SJSA1 (cell line): ENCODE measurements around the gene POU2AF1. TPM values are rescaled to one million over a fixed set of nuclear protein-coding genes. Genes with fewer than 3 reads are reported as not detected.

Source experiments
- DNase-seq, 2 experiments: peaks; one replicate each; pipeline ENCODE4 v3.0.0-alpha.2; 2015 to 2020; ENCODE audit warnings: low spot score in 2 of 2, low read depth in 1 of 2
- H3K27ac ChIP-seq: fragments of 250-450 bp; sonication (Bioruptor Pico); 2 replicates; pipeline ENCODE4 v1.5.1; 2020; ENCODE audit warnings: mild to moderate bottlenecking, moderate library complexity
- H3K27me3 ChIP-seq: fragments of 250-450 bp; sonication (Bioruptor Pico); replicated peaks from 2 replicates; pipeline ENCODE4 v1.5.1; 2020; ENCODE audit warnings: mild to moderate bottlenecking, moderate library complexity
- H3K36me3 ChIP-seq: fragments of 250-450 bp; sonication (Bioruptor Pico); 2 replicates; pipeline ENCODE4 v1.5.1; 2020; ENCODE audit warnings: mild to moderate bottlenecking
- H3K4me1 ChIP-seq: fragments of 250-450 bp; sonication (Bioruptor Pico); replicated peaks from 2 replicates; pipeline ENCODE4 v1.6.1; 2021; ENCODE audit warnings: mild to moderate bottlenecking
- H3K4me3 ChIP-seq: fragments of 250-450 bp; sonication (Bioruptor Pico); 2 replicates; pipeline ENCODE4 v1.5.1; 2020; ENCODE audit warnings: mild to moderate bottlenecking
- H3K9me3 ChIP-seq: fragments of 250-450 bp; sonication (Bioruptor Pico); replicated peaks from 2 replicates; pipeline ENCODE4 v1.5.1; 2020; ENCODE audit warnings: mild to moderate bottlenecking
- total RNA-seq: library from RNA; depleted of rRNA; stranded (reverse); fragments of >200 nt; shearing (Covaris generic); gene quantifications from 2 replicates; pipeline ENCODE4 v1.2.3, GENCODE V29; 2014; rRNA removed

Gene POU2AF1, protein sequence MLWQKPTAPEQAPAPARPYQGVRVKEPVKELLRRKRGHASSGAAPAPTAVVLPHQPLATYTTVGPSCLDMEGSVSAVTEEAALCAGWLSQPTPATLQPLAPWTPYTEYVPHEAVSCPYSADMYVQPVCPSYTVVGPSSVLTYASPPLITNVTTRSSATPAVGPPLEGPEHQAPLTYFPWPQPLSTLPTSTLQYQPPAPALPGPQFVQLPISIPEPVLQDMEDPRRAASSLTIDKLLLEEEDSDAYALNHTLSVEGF
- total RNA-seq, result not detected in 2 replicates

DNA sequence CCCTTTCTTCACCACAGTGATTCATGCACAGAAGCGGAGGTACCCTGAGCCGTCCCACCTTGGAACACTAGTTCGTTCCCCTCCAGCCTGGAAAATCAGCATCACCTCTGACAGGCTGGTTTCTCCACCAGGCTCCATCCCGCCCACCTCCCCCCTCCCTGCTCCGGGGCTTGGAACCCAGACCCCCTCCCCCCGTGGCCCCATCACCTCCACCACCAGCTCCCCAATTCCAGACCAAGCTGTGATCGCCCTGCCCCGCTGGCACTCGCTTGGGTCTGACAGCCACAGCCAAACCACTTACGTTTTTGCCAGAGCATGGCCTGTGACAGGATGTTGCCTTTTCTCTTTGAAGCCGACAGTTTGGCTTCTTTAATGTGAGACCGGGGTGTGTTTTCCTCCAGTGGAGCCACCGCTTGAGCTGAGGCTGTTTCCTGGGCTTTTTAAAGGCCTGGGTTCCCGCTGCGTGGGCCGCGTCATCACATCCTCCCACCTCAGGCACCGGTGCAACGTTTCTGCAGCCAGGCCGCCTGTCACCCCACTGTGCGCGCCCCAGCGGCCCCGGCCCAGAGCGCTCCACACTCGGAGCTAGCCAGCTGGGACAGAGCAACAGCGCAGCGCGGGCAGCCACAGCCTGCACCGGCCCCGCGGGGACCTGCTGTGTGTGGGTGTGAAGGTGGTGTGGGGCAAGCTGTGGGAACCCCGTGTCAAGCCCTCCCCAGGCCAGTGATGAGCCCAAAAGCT is at the start of gene POU2AF1:
Gene POU2AF1, minus strand, starts transcription at position 415 of the 741 bp plus-strand sequence. Its CDS starts 98 bp downstream, at position 317.
- DNase-seq, result no peak

DNA sequence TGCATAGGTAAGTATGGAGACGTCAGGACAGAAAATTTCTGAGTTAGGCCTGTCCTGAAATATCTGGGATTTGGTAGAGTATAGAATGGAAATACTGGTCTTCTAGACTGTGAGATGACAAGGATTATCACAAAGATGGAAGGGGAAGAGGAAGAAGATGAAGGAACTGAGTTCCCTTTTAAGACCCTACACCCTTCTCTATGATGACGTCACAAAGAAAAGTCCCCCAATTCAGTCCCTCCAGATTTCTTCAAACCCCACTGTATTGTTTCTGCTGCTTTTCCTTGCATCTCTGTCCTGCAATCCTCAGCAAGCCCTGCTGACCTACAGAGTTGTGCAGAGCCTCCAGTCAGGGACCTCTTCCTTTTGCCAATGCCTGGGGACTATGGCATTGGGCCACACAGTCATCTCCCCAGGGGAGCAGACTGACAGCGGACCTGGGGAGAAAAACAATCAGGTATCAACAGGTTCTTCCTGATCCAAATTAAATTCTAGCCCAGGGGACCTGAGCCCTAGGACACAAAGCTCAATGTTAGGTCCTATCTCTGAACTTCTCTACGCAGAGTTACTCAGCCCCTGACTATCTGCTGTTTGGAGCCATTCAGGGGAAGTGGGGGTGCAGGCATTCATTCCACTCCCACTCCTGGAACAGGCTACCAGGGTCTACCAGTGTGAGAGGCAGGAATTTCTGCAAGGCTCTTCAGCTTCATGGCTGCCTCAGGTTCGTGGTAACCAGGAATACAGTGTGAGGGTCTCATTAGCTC is 49.2 kb upstream of the POU2AF1 start:
- H3K27me3 ChIP-seq, result no peaks in the 10 kb centered on the region

More for the DNA sequence above, at the start of gene POU2AF1:
- Histone ChIP-seq H3K27ac (no peak within 1 kb of the TSS), H3K4me3 (no peak within 1 kb of the TSS), H3K27me3 (no peaks in the 10 kb centered on the region), H3K36me3 (no peaks in the 10 kb centered on the region), H3K4me1 (no peaks in the 10 kb centered on the region), H3K9me3 (no peaks in the 10 kb centered on the region)

DNA sequence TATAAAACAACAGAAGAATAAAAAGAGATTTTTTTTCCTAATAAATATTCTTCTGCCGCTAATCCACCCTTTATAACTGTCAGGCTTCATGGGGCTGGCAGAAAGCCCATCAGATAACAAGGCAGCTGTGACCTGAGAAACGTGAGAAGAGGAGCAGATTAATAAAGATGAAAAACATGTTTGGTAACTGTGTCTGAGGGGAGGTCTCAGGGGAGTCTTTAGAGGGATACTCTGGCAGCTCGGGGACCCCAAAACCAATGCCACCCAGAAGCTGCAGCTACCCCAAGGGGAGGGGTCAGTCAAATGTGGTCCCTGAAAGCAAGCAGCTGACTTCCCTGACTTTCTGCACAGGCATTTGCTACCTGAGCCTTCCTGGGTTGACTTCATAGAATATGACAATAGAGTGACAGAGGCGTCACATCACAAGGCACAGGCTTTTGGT is 48.4 kb upstream of the POU2AF1 start:
- Histone ChIP-seq H3K4me1 (no peaks in the 10 kb centered on the region), H3K36me3 (no peaks in the 10 kb centered on the region), H3K27me3 (no peaks in the 10 kb centered on the region), H3K4me3 (no peak overlapping the region), H3K9me3 (no peaks in the 10 kb centered on the region), H3K27ac (no peak overlapping the region)
- DNase-seq, result no peak

More for the DNA sequence above, 49.2 kb upstream of the POU2AF1 start:
- no peak for DNase-seq
- H3K27ac ChIP-seq, result no peak overlapping the region
- H3K4me1 ChIP-seq, result no peaks in the 10 kb centered on the region
- H3K36me3 ChIP-seq, result no peaks in the 10 kb centered on the region
- H3K9me3 ChIP-seq, result no peaks in the 10 kb centered on the region
- no peak overlapping the region for H3K4me3 ChIP-seq

DNA sequence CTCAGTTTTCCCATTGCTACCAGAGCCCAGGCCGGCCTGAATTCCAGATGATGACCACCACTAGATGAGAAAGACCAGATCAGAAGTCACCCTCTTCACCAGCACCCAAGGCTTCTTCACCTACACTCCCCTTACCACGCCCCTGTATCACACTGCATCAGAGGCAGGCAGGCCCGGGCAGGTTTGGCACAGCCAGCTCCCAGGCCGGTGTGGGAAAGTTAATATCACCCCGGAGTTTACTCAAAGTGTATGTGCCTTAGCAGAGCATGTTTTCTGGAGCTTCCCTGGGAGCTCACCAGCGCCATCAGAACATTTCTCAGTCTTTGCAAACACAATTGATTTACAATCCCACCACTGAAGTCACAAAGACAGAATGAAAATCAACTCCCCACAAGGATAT is 47.5 kb upstream of the POU2AF1 start:
- Histone ChIP-seq H3K27ac (no peak overlapping the region), H3K9me3 (no peaks in the 10 kb centered on the region)

DNA sequence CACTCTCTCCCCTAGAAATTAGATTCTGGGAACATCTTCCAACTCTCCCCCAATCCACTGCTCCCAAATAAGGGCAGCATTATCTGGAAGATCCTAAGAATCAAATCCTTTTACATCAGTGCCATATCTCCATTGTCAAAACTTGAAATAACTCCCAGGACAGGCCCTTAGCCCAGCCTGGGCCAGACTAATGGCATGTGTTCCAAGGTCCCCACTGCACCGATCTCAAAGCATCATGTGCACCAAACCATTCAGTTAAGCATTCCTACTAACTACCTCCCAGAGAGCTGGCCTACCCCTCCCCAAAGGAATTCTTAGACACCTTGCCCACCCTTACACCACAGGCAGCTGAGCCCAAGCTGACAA is 44.2 kb upstream of the POU2AF1 start:
- no peak for DNase-seq
- H3K27me3 ChIP-seq, result no peaks in the 10 kb centered on the region
- H3K27ac ChIP-seq, result no peak overlapping the region
- H3K9me3 ChIP-seq, result no peaks in the 10 kb centered on the region
- H3K4me1 ChIP-seq, result peaks cover 2% of the 10 kb centered on the region
- no peak overlapping the region for H3K4me3 ChIP-seq
- no peaks in the 10 kb centered on the region for H3K36me3 ChIP-seq

More for the DNA sequence above, 47.5 kb upstream of the POU2AF1 start:
- H3K4me1 ChIP-seq, result no peaks in the 10 kb centered on the region
- H3K4me3 ChIP-seq, result no peak overlapping the region
- H3K36me3 ChIP-seq, result no peaks in the 10 kb centered on the region
- DNase-seq, result no peak
- no peaks in the 10 kb centered on the region for H3K27me3 ChIP-seq

DNA sequence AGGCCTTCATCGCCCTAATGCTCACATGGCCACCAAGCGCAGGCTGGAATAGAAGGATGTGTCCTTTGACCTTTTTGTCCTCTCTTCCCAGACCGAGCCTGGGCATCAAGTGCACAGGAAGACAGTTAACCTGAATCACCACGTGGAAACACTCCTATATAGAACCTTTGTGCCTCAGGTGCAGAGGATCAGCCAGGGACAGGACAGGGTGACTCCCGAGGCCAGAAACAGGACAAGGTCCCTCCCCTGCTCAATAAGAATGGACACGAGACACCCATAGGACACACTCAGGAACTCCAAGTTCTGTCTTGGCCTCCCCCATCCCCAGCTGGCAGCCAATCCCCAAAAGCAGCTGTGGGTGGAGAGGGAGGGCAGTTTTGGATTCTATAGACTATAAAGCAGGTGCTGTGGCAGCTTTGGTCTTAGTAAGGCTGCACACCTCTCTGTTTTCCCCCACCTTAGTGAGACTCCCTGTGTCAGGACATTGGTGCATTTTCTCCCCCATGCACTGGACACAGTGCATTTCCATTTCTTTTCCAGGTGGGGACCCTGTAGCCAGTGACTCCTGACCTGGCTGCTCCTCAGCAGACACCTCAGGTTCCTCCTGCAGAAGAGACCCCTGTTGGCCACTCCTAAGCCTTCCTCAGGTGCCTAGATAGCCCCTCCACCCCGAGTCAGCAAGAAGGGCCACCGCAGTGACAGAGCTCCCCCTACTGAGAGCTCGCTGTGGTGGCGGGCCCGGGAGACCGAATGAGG is 43.6 kb upstream of the POU2AF1 start:
- Histone ChIP-seq H3K36me3 (no peaks in the 10 kb centered on the region), H3K27me3 (no peaks in the 10 kb centered on the region), H3K27ac (no peak overlapping the region), H3K9me3 (no peaks in the 10 kb centered on the region), H3K4me3 (no peak overlapping the region), H3K4me1 (peaks cover 6% of the 10 kb centered on the region)
- peak; percentile 15 to 45 for DNase-seq

DNA sequence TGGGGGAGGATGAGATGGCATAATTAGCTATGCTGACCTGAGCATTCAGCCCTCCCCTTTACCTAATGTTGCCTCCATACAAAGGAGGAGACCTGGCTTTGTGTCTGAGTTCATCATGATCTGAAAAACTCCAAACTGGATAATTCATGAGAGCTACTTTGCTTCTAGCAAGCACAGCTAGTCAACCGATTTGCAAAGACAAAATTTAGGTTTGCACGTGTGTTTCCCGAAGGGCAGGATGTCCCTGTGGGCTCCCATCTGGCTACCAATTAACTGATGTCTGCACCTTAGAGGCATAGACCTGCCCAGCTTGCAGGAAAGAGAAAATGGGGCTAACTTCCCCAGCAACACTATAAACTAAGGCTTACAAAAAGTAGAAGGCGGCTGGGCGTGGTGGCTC is 42.2 kb upstream of the POU2AF1 start:
- Histone ChIP-seq H3K27me3 (no peaks in the 10 kb centered on the region), H3K4me1 (peaks cover 15% of the 10 kb centered on the region), H3K36me3 (no peaks in the 10 kb centered on the region), H3K9me3 (no peaks in the 10 kb centered on the region), H3K27ac (no peak overlapping the region), H3K4me3 (no peak overlapping the region)
- DNase-seq, result no peak

DNA sequence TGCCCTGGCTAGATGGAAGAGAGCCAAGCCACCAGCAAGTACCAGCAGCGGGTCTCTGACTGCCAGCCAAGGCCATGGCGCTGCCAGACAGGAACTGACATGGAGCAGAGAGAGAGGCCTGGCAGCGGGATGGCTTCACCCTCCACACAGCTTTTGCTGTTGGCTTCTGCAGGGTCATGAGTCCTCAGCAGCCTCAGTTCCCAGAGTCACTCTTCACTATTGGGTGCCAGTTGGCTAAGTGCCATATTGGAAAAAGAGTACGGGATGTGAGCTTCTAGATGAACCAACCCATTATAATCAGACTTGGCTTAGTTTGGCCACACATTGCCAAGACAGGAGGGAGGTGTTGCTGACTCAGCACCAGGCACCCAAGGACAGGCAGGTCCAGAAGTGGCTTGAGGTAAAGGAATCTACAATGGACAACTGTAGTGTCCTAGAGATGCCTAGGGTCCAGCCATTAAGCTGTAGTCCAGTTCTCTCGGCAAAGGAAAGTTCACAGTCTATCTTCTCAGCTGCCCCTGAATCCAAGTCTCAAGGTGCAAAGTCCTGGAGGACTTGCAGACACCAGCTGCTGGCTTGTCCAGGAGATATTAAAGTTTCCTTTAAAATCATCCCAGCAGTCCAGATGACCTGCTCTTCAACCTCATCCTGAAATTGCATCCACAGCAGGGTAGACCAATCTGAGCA is 40.7 kb upstream of the POU2AF1 start:
- no peak overlapping the region for H3K27ac ChIP-seq
- no peaks in the 10 kb centered on the region for H3K9me3 ChIP-seq
- no peak for DNase-seq
- peaks cover 15% of the 10 kb centered on the region for H3K4me1 ChIP-seq
- H3K36me3 ChIP-seq, result no peaks in the 10 kb centered on the region
- no peaks in the 10 kb centered on the region for H3K27me3 ChIP-seq
- H3K4me3 ChIP-seq, result no peak overlapping the region

DNA sequence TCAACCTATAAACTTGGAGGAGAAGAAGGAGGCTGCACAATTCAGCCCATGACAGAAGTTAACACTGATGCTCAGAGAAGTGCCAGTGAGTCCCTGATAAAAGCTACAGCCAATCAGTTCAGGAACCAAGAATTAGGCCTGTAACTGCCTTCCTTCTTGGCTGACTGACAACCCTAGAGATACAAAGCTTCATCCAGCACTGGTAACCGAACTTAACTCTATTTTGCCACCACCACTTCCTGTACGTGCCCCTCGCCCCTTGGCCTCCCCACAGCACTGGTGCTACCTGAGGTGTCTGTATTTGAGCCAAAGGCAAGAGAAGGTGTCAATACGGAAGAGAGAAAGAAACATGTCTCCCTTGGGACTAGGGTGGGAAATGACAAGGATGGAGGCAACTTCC is 40.1 kb upstream of the POU2AF1 start:
- no peak for DNase-seq
- Histone ChIP-seq H3K4me3 (no peak overlapping the region), H3K4me1 (peaks cover 15% of the 10 kb centered on the region), H3K9me3 (no peaks in the 10 kb centered on the region), H3K27me3 (no peaks in the 10 kb centered on the region), H3K36me3 (no peaks in the 10 kb centered on the region), H3K27ac (no peak overlapping the region)

DNA sequence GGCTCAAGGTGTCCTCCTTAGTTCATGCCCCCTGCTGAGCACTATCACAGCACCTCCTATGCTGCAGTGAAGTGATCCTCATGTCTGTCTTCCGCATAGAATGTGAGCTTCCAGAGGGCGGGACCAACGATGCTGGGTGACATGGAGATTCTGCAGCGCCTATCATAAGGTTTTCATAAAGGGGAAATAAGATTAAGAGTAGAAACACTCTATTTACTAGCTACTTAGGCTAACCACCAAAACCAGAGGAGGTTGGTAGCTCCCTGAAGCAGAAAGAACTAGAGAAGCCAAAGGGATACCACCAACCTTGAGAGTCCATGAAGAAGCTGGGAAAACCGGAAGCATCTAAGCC is 39.3 kb upstream of the POU2AF1 start:
- Histone ChIP-seq H3K9me3 (no peaks in the 10 kb centered on the region), H3K27me3 (no peaks in the 10 kb centered on the region), H3K4me1 (peaks cover 15% of the 10 kb centered on the region), H3K36me3 (no peaks in the 10 kb centered on the region), H3K4me3 (no peak overlapping the region), H3K27ac (no peak overlapping the region)
- DNase-seq, result no peak

DNA sequence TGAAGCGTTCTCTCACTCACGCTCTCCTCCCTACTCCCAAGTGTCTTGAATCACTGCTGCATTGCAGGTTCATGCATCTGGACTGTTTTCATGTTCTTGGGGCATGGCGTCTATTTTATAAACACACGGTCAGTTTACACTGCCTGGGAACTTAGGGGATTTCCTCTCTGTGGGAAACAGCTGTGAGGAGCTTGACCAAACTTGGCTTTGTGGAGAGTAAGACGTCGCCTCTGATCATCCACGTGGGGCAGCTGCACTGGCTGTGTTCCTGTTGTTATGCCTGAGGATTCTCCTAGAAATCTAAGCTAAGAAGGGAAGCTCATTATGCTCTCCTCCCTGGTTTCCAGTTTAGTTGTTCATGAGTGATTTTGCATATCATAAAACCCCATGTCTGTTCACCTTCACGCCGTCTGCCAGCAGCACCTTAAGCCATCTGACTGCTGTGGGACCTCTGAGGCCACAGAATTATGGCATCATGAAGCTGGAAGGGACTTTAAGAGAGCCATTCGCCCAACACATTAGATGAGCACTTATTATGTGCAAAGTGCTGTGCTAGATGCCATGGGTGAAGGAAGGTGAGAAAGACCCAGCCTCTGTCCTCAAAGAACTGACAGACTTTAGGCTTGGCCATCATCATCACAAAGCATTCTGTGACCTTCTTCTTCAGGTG is 38.8 kb upstream of the POU2AF1 start:
- Histone ChIP-seq H3K9me3 (no peaks in the 10 kb centered on the region), H3K4me3 (no peak overlapping the region), H3K27ac (no peak overlapping the region), H3K4me1 (peaks cover 15% of the 10 kb centered on the region), H3K36me3 (no peaks in the 10 kb centered on the region), H3K27me3 (no peaks in the 10 kb centered on the region)
- DNase-seq, result peak; percentile 60 to 74

DNA sequence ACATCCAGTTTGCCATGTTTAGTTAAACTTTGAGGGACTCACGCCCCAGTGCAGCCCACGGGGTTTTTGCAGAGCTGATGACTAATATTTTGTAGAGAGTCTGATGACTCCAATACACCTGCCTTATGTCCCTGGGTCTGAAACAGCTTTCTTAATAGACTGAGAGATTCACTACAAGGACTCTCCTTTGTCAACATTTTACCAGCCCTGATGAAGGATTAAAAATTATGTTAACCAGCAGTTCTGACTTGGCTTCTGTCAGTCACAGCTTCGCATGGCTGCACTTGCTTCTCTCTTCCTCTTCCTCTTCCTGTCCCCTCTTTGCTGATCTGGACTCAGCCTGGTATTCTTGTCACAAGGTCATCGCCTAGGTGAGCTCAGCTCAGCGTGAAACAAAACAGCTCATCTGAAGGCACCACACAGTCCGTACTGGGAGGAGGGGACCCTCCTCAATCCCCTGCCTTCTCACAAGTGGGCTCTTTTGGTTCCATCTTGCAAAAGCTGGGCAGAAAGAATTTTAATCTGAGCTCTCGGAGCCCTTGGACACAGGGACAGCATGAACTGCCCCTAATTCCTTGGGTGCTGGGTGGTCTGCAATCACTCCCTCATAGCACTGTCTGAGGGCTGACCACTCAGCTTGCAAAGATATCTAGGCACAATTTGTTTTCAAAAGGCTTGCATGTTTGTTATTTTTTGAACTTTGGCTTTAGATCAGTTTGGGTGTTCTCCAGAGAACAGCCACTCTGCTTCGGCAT is 38.1 kb upstream of the POU2AF1 start:
- DNase-seq, result no peak
- peaks cover 15% of the 10 kb centered on the region for H3K4me1 ChIP-seq
- H3K4me3 ChIP-seq, result no peak overlapping the region
- H3K36me3 ChIP-seq, result no peaks in the 10 kb centered on the region
- H3K27ac ChIP-seq, result no peak overlapping the region
- no peaks in the 10 kb centered on the region for H3K9me3 ChIP-seq
- no peaks in the 10 kb centered on the region for H3K27me3 ChIP-seq
